Mesenchymal stem cell (in vitro differentiated cells and primary cell): ENCODE results near the gene NDFIP1.

Experiments
- DNase-seq: peaks from one replicate; pipeline ENCODE4 v3.0.0-alpha.2; 2013
- H2AFZ ChIP-seq: one replicate; pipeline ENCODE4 v1.6.1; 2013; ENCODE audit warnings: low read depth, mild to moderate bottlenecking, control low read depth, inconsistent platforms, low read length, moderate library complexity
- H2AK5ac ChIP-seq: 2 replicates; pipeline ENCODE4 v1.6.1; 2013; ENCODE audit warnings: low read length, moderate library complexity, mild to moderate bottlenecking, inconsistent platforms; ENCODE audit not compliant: severe bottlenecking
- H2BK120ac ChIP-seq: one replicate; pipeline ENCODE4 v1.6.1; 2013; ENCODE audit warnings: low read depth, mild to moderate bottlenecking, inconsistent platforms, low read length, moderate library complexity
- H2BK12ac ChIP-seq, 2 experiments: one replicate each; pipeline ENCODE4 v1.6.1; 2013; ENCODE audit warnings: inconsistent platforms in 2 of 2, low read length in 2 of 2, mild to moderate bottlenecking in 2 of 2, moderate library complexity in 2 of 2, control low read depth in 1 of 2
- H2BK15ac ChIP-seq: one replicate; pipeline ENCODE4 v1.6.1; 2013; ENCODE audit warnings: mild to moderate bottlenecking, low read depth, inconsistent platforms; ENCODE audit not compliant: poor library complexity, severe bottlenecking
- H2BK5ac ChIP-seq: 2 replicates; pipeline ENCODE4 v1.6.1; 2013; ENCODE audit warnings: low read depth, mild to moderate bottlenecking, low read length, control low read depth, inconsistent platforms; ENCODE audit not compliant: poor library complexity, severe bottlenecking
- H3K14ac ChIP-seq, 2 experiments: one replicate each; pipeline ENCODE4 v1.6.1; 2013; ENCODE audit warnings: inconsistent platforms in 2 of 2, low read length in 2 of 2, control low read depth in 1 of 2, mild to moderate bottlenecking in 1 of 2, moderate library complexity in 1 of 2
- H3K18ac ChIP-seq, 2 experiments: one replicate each; pipeline ENCODE4 v1.6.1; 2013; ENCODE audit warnings: inconsistent platforms in 2 of 2, low read length in 2 of 2, control low read depth in 1 of 2, low read depth in 1 of 2, mild to moderate bottlenecking in 1 of 2
- H3K23ac ChIP-seq, 2 experiments: one replicate each; pipeline ENCODE4 v1.6.1; 2013; ENCODE audit warnings: inconsistent platforms in 2 of 2, low read length in 2 of 2, mild to moderate bottlenecking in 2 of 2, moderate library complexity in 2 of 2, control low read depth in 1 of 2
- H3K27ac ChIP-seq: 2 replicates; pipeline ENCODE4 v1.5.1; 2013; ENCODE audit warnings: mild to moderate bottlenecking, moderate library complexity, low read length, control low read depth, inconsistent platforms; ENCODE audit not compliant: poor library complexity, severe bottlenecking
- H3K27me3 ChIP-seq, 2 experiments: 2 replicates each; pipeline versions ENCODE4 v1.6.1 to v1.7.0; 2013; ENCODE audit warnings: low read length in 2 of 2, mild to moderate bottlenecking in 2 of 2, moderate library complexity in 2 of 2, control low read depth in 1 of 2, inconsistent platforms in 1 of 2; ENCODE audit not compliant: control insufficient read depth in 1 of 2, insufficient read depth in 1 of 2
- H3K36me3 ChIP-seq, 2 experiments: 2 replicates each; pipeline versions ENCODE4 v1.6.1 to v1.7.0; 2013; ENCODE audit warnings: low read length in 2 of 2, control low read depth in 1 of 2, inconsistent platforms in 1 of 2, low read depth in 1 of 2, mild to moderate bottlenecking in 1 of 2; ENCODE audit not compliant: insufficient read depth in 2 of 2, control insufficient read depth in 1 of 2
- H3K4ac ChIP-seq, 2 experiments: one replicate each; pipeline ENCODE4 v1.6.1; 2013; ENCODE audit warnings: inconsistent platforms in 2 of 2, low read length in 2 of 2, mild to moderate bottlenecking in 2 of 2, moderate library complexity in 2 of 2, control low read depth in 1 of 2, low read depth in 1 of 2
- H3K4me1 ChIP-seq: 2 replicates; pipeline ENCODE4 v1.6.1; 2013; ENCODE audit warnings: low read depth, low read length, control low read depth; ENCODE audit not compliant: control insufficient read depth, insufficient read depth
- H3K4me2 ChIP-seq: 2 replicates; pipeline ENCODE4 v1.6.1; 2013; ENCODE audit warnings: low read length, mild to moderate bottlenecking, inconsistent platforms; ENCODE audit not compliant: poor library complexity, severe bottlenecking
- H3K4me3 ChIP-seq, 2 experiments: 2 replicates each; pipeline versions ENCODE4 v1.5.1 to v1.7.0; 2013; ENCODE audit warnings: low read length in 2 of 2, mild to moderate bottlenecking in 2 of 2, control low read depth in 1 of 2, low read depth in 1 of 2; ENCODE audit not compliant: insufficient read depth in 1 of 2
- H3K79me1 ChIP-seq: replicated peaks from 2 replicates; pipeline ENCODE4 v1.6.1; 2013; ENCODE audit warnings: mild to moderate bottlenecking, control low read depth, low read length, inconsistent platforms; ENCODE audit not compliant: poor library complexity, severe bottlenecking
- H3K9ac ChIP-seq: 2 replicates; pipeline ENCODE4 v1.7.0; 2013; ENCODE audit warnings: mild to moderate bottlenecking, low read length, moderate library complexity
- H3K9me3 ChIP-seq: 2 replicates; pipeline ENCODE4 v1.7.0; 2013; ENCODE audit warnings: mild to moderate bottlenecking, low read length; ENCODE audit not compliant: control insufficient read depth
- H4K8ac ChIP-seq: one replicate; pipeline ENCODE4 v1.6.1; 2013; ENCODE audit warnings: inconsistent platforms, mild to moderate bottlenecking, low read length, moderate library complexity
- H4K91ac ChIP-seq: one replicate; pipeline ENCODE4 v1.6.1; 2013; ENCODE audit warnings: mild to moderate bottlenecking, low read length, inconsistent platforms
- WGBS: methylation state at CpG from one replicate; pipeline ENCODE4 v1.1.7; 2013; ENCODE audit warnings: mixed read lengths; 5-methylcytosine and 5-hydroxymethylcytosine counted together

The NDFIP1 gene

DNA sequence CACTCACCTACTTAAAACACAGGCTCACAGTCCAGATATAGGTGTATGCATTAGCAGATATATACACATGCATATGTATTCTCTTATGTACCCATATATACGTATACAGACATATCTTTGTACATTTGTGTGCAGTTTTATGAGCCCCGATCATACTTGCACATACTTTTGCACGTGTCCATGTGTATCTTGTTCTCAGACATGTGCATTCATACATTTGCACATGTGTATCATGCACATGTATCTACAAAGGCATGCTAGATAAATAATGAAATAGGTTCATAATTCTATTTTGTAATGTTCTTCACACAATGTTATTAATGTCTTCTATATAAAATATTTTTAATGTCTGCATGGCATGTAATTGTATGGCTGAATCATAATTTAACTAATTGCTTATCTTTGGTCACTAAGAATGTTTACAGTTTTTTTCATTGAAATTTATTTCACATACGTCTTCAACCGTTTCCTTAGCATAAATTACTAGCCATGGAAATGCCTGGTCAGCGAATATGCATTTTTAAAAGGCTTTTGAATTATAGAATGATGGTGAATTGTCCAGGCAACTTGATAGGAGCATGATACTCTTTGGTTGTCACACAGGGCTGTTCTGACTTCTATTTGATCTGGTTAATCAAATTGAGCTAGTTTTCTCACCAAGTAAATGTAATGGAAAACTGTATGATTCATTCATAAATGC is 2.6 kb downstream of the NDFIP1 start:
- Histone ChIP-seq H4K8ac (no peak overlapping the region), H2BK5ac (no peak overlapping the region), H3K18ac (no peak overlapping the region), H2BK120ac (no peak overlapping the region), H4K91ac (no peak overlapping the region), H3K23ac (no peak overlapping the region), H3K79me1 (peaks cover 2% of the 10 kb centered on the region), H3K4me3 (peak overlapping the region in 1 of 2 experiments; percentile 98), H3K36me3 (peaks cover 0 to 5% of the 10 kb centered on the region in 2 experiments), H2AFZ (no peak overlapping the region), H3K4ac (no peak overlapping the region), H3K4me2 (no peak overlapping the region), H2AK5ac (no peak overlapping the region), H2BK12ac (no peak overlapping the region), H3K27ac (no peak overlapping the region), H2BK15ac (no peak overlapping the region), H3K4me1 (peaks cover 4% of the 10 kb centered on the region), H3K27me3 (no peaks in the 10 kb centered on the region), H3K9me3 (no peaks in the 10 kb centered on the region), H3K9ac (peak overlapping the region; percentile 95), H3K14ac (no peak overlapping the region)
- 96% methylated on average over 6 of the region's 6 CpGs for WGBS
- DNase-seq, result no peak

DNA sequence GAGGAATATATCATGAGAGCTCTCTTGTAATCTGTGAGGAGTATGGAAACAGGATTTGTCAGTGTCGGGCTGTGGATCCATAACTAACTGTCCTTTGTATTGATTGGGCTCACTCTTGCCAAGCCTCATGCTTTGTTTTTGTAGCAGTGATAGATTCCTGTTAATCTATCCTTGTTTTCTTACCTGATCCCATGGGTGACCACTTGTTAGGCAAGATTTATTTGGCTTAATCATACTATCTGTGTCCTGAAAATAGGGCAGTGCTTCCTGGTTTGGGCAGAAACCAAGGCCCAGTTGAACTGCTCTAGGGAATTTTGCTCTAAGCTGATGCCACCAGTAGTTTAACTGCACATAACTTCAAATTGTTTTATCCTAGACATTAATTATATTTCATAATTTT is 6.1 kb downstream of the NDFIP1 start:
- no peak overlapping the region for H4K8ac ChIP-seq
- H3K4me1 ChIP-seq, result no peaks in the 10 kb centered on the region
- no peak overlapping the region for H3K9ac ChIP-seq
- H2BK15ac ChIP-seq, result no peak overlapping the region
- H2BK12ac ChIP-seq, result no peak overlapping the region
- H3K4ac ChIP-seq, result no peak overlapping the region
- H3K27ac ChIP-seq, result no peak overlapping the region
- no peak overlapping the region for H2AK5ac ChIP-seq
- H3K4me3 ChIP-seq, result no peak overlapping the region
- no peak overlapping the region for H2BK5ac ChIP-seq
- no peak overlapping the region for H2BK120ac ChIP-seq
- no peak overlapping the region for H3K23ac ChIP-seq
- H3K18ac ChIP-seq, result no peak overlapping the region
- no peak overlapping the region for H4K91ac ChIP-seq
- H3K14ac ChIP-seq, result no peak overlapping the region
- no peak overlapping the region for H3K4me2 ChIP-seq
- no peak for DNase-seq
- H3K27me3 ChIP-seq, result no peaks in the 10 kb centered on the region
- WGBS, result 93% methylated on average over 1 of the region's 1 CpG
- H3K36me3 ChIP-seq, result peaks cover 0 to 18% of the 10 kb centered on the region in 2 experiments
- H2AFZ ChIP-seq, result no peak overlapping the region
- H3K9me3 ChIP-seq, result no peaks in the 10 kb centered on the region
- H3K79me1 ChIP-seq, result peaks cover 3% of the 10 kb centered on the region

DNA sequence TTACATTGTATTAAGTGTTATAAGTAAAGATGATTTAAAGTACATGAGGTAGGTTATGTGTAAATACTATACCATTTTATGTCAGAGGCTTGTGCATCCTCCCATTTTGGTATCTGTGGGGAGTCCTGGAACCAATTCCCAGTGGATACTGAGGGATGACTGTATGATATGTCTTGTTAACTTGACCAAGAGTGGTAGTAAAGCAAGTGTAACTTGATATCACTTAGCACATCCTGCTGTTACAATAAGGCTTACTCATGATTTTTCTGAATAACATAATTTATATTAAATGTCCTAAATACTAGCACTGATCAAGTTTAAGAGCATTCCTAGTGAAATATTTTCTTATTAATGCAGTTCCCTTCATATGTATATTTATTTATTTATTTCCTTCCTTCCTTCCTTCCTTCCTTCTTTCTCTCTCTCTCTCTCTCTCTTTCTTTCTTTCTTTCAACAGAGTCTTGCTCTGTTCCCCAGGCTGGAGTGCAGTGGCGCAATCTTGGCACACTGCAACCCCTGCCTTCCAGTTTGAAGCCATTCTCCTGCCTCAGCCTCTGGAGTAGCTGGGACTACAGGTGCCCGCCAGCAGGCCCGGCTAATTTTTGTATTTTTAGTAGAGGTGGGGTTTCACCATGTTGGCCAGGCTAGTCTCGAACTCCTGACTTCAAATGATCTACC is 7.5 kb downstream of the NDFIP1 start:
- H3K4me3 ChIP-seq, result no peak overlapping the region
- no peaks in the 10 kb centered on the region for H3K27me3 ChIP-seq
- H4K8ac ChIP-seq, result no peak overlapping the region
- no peak for DNase-seq
- no peak overlapping the region for H2BK15ac ChIP-seq
- 100% methylated on average over 3 of the region's 4 CpGs for WGBS
- H3K4me2 ChIP-seq, result no peak overlapping the region
- no peak overlapping the region for H3K23ac ChIP-seq
- H3K27ac ChIP-seq, result no peak overlapping the region
- H2AK5ac ChIP-seq, result no peak overlapping the region
- H3K79me1 ChIP-seq, result peaks cover 3% of the 10 kb centered on the region
- no peak overlapping the region for H2BK12ac ChIP-seq
- H3K9ac ChIP-seq, result no peak overlapping the region
- no peak overlapping the region for H3K14ac ChIP-seq
- H2BK120ac ChIP-seq, result no peak overlapping the region
- peaks cover 2% of the 10 kb centered on the region for H3K4me1 ChIP-seq
- H3K18ac ChIP-seq, result no peak overlapping the region
- no peak overlapping the region for H3K4ac ChIP-seq
- H3K9me3 ChIP-seq, result no peaks in the 10 kb centered on the region
- H2BK5ac ChIP-seq, result no peak overlapping the region
- H3K36me3 ChIP-seq, result peaks cover 0 to 19% of the 10 kb centered on the region in 2 experiments
- H4K91ac ChIP-seq, result no peak overlapping the region
- no peak overlapping the region for H2AFZ ChIP-seq

DNA sequence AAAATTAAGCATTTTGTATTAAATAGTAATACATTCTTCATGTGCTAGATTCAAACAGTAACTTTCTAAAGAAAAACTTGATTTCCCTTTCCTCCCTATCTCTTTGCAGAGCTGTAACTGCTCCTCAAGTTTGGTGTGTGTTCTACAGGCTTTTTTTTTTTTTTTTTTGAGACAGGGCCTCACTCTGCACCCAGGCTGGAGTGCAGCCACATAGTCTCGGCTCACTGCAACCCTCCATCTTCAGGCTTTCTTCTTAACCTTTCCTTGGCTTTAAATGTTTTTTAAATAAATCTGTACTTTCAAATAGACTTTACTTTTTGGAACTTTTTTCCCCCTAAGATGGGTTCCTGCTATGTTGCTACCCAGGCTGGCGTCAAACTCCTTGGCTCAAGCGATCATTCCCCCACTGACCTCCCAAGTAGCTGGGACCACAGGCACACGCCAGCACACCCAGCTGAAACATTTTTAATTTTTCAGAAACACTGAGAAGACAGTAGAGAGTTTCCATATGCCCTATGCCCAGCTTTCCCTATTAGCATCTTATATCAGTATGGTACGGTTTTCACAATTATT is 9.1 kb downstream of the NDFIP1 start:
- Histone ChIP-seq H3K4me3 (no peak overlapping the region), H3K18ac (no peak overlapping the region), H3K27ac (no peak overlapping the region), H3K9me3 (no peaks in the 10 kb centered on the region), H4K8ac (no peak overlapping the region), H2AFZ (no peak overlapping the region), H2BK12ac (no peak overlapping the region), H2BK120ac (no peak overlapping the region), H3K9ac (peak overlapping the region; percentile 9), H3K23ac (no peak overlapping the region), H2BK5ac (no peak overlapping the region), H3K4ac (no peak overlapping the region), H3K79me1 (peaks cover 6% of the 10 kb centered on the region), H3K36me3 (peaks cover 2 to 32% of the 10 kb centered on the region in 2 experiments), H2AK5ac (no peak overlapping the region), H3K4me1 (peaks cover 2% of the 10 kb centered on the region), H3K4me2 (no peak overlapping the region), H4K91ac (no peak overlapping the region), H3K14ac (no peak overlapping the region), H2BK15ac (no peak overlapping the region), H3K27me3 (no peaks in the 10 kb centered on the region)
- DNase-seq, result no peak
- 96% methylated on average over 3 of the region's 5 CpGs for WGBS
